Peyer's patch (tissue), 4 donors: ENCODE data around the gene OSBPL3.
"Not testable (repeated sequence)": the region's sequence is repeated elsewhere in the genome, so short reads cannot be mapped to it uniquely, and the experiment has no call there.

Experiments
- POLR2A ChIP-seq, 2 donors: fragments of 450-650 bp; IDR thresholded peaks; one replicate each; pipeline ENCODE4 v1.5.1; 2017; ENCODE audit warnings: antibody characterized with exemption in 2 of 2, mild to moderate bottlenecking in 2 of 2, moderate library complexity in 2 of 2
- TF ChIP-seq, protein P1 (sequence below), 6 experiments: fragments of 450-650 bp in 4 of 6; fragments of 200-600 bp in 2 of 6; sonication (generic) in 1 of 6; IDR thresholded peaks; one replicate each; pipeline ENCODE4 v1.5.1; 2017 to 2019; ENCODE audit warnings: antibody characterized with exemption in 6 of 6, mild to moderate bottlenecking in 3 of 6, moderate library complexity in 1 of 6

DNA sequence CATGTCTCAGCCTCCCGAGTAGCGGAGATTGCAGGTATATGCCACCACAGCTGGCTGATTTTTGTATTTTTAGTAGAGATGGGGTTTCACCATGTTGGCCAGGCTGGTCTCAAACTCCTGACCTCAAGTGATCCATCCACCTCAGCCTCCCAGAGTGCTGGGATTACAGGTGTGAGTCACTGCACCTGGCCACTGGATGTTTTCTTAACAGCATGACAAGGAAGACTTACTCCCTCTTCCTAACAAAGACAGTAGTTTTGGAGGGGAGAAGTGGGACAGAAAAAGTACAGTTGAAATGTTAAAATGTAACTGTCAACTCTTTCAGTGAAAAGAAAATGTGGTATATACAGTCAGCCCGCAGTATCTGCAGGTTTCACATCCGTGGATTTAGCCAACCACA lies 76.0 kb downstream of the OSBPL3 start:
- TF ChIP-seq, protein P1, sequence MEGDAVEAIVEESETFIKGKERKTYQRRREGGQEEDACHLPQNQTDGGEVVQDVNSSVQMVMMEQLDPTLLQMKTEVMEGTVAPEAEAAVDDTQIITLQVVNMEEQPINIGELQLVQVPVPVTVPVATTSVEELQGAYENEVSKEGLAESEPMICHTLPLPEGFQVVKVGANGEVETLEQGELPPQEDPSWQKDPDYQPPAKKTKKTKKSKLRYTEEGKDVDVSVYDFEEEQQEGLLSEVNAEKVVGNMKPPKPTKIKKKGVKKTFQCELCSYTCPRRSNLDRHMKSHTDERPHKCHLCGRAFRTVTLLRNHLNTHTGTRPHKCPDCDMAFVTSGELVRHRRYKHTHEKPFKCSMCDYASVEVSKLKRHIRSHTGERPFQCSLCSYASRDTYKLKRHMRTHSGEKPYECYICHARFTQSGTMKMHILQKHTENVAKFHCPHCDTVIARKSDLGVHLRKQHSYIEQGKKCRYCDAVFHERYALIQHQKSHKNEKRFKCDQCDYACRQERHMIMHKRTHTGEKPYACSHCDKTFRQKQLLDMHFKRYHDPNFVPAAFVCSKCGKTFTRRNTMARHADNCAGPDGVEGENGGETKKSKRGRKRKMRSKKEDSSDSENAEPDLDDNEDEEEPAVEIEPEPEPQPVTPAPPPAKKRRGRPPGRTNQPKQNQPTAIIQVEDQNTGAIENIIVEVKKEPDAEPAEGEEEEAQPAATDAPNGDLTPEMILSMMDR (IDR thresholded peaks at IDR 0.05) = not testable (repeated sequence)
- not testable (repeated sequence) for TF ChIP-seq POLR2A (IDR thresholded peaks at IDR 0.05)
